Activated CD4-positive, CD25-positive, alpha-beta regulatory T cell treated with anti-CD3 and anti-CD28 coated beads, Interleukin-2, amount 50 U/mL, for 72 hours (primary cell): Measurements from ENCODE around the gene HS3ST1.
A peak's percentile ranks its signal among the peaks of the same experiment; 100 is the strongest.

ENCODE experiments used
- DNase-seq: peaks from one replicate; pipeline ENCODE4 v3.0.0; 2021

The HS3ST1 gene

GRCh38 chr4:11428231-11428898 is at the start of gene HS3ST1:
TSS of gene HS3ST1 (minus strand) at chr4:11428894. CDS start at chr4:11400005, 28,889 bp downstream.
- no peak for DNase-seq

- DNase-seq: no peak
Observed at GRCh38 chr4:11475871-11476270, 47.2 kb upstream of the HS3ST1 start.

DNA sequence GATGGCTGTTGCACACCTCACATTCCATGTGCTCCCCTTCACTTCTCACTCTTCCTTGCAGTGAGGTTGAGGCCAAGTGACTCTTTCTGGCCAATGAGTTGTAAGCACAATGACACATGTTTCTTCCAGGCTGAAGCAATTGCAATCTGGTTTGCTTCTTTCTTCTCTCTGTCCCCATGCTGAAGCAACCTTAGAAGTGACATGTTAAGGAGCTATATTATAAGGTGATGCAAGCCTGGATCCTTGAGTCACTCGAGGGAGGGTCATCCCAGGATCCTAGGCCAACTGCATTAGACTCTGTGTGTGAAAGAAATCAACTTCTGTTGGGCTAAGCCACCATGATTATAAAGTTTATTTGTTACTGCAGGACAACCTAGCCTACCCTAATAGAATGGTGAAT is 45.5 kb upstream of the HS3ST1 start:
- no peak for DNase-seq

GRCh38 chr4:11472535-11472934 is 43.8 kb upstream of the HS3ST1 start:
- no peak for DNase-seq

GRCh38 chr4:11471618-11472017 is 42.9 kb upstream of the HS3ST1 start:
- DNase-seq: peak; percentile 48

DNA sequence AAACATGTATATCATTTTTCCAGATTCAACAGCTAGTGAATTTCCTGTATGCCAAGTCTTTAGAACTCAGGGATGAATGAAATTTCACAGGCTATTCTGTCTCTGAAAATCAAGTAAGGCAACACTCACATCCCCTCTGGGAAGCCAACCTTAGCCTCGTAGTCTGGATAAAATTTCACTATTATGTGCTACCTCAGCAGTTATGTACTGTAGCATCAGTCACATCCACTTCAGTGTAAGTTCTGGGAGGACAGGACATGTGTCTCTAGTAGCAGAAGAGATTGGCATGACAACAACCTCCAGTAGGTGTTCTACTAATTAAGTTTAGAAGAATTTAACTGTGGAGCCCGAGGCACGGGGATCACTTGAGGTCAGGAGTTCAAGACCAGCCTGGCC is 42.4 kb upstream of the HS3ST1 start:
- no peak for DNase-seq

DNA sequence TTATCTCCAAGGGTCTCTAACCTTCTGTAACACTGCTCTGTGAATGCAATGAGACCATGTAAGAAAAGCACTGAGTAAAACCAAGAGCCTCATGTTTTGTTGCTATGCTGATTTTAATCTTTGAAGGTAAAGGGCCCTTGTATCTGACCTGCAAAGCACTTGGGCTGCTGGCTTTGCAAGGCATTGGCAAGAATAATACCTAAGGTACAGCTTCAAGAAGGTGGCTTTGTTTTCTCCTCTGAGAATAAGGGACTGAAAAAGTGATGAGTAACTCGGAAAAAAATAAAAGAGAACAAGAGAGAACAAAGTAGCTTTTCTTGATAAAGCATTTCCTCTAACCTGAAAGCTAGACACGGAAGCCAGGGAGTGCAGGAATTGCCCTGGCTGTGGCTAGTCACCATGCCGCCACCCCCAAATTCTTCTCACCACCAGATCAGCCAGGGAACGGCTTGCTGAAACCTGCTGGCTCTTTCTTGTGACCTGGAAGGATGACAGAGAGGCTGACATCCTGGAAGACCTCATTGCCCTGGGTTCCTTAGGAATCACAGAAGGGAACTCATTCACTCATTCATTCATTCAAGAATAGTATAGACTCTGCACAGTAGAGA is 41.8 kb upstream of the HS3ST1 start:
- no peak for DNase-seq

DNA sequence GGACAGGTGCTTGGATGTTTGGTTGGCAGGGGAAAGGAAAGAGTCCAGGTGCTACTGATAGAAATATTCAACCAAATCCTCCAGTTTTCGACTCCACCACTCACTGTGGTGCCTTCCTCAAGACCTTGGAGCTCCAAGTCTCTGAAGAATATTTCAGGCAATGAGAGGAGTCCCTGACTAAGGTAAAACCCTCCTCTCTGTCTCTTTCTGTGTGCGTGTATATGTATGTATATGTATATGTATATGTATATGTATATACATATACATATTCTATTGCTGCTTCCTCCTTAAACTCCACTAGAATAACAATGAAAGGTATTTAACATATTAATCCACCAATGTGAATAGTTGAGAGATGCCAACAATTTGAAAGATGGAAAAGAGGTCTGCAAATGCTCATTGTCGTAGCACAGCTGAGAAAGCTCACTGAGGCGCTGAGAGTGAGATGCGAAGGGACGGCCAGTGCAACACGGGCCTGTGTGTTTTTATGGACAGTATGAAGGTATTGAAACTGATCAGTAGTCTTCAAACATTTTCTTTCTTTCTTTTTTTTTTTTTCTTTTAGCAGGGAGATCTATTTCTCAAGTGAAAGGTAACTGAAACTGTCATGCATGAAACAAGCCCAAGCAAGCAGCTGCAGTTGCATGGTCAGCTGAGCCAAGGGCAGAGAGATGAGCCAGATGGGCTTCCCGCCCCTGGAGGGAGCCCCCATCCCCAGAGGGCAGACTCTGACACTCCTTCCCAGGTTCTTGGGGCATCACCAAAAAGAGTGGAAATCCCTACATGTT is 41.1 kb upstream of the HS3ST1 start:
- no peak for DNase-seq

- no peak for DNase-seq
Observed at GRCh38 chr4:11468901-11469300, 40.2 kb upstream of the HS3ST1 start.

DNA sequence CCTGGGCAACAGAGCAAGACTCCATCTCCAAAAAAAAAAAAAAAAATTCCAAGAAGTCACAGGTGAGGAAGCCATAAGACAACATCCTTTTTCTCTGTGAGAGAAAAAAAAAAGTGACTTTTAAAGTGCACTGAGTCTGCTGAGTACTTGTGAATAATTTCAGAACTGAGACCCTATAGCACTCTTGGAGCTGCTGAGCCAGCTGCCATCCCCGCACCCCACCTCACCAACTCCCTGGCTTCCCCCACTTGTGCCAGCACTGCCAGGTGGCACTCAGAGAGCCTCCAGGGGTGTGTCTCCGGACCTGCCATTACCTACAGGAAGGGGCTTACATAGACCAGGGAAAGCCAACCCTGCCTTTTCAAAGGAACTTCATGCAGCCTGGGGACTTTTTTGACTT is 39.2 kb upstream of the HS3ST1 start:
- no peak for DNase-seq

GRCh38 chr4:11463707-11464106 is 35.0 kb upstream of the HS3ST1 start:
- no peak for DNase-seq

DNA sequence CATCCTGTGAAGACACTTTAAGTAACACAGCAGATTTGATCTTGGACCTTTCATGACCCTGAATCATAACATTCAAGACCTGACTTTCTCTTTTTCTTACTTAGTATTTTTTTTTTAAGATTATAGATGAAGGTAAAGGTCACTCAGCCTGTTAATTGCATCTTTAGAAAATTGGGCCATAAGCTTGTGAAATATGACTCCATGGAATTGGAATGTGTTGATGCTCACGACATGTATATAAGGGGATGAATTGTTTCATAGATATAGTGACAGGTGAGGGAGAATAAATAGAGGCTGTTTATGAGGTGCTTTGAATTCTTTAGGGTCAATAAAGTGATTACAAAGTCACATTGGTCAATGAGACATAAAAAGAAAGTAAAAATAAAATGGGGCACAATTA is 27.7 kb upstream of the HS3ST1 start:
- DNase-seq: no peak

DNA sequence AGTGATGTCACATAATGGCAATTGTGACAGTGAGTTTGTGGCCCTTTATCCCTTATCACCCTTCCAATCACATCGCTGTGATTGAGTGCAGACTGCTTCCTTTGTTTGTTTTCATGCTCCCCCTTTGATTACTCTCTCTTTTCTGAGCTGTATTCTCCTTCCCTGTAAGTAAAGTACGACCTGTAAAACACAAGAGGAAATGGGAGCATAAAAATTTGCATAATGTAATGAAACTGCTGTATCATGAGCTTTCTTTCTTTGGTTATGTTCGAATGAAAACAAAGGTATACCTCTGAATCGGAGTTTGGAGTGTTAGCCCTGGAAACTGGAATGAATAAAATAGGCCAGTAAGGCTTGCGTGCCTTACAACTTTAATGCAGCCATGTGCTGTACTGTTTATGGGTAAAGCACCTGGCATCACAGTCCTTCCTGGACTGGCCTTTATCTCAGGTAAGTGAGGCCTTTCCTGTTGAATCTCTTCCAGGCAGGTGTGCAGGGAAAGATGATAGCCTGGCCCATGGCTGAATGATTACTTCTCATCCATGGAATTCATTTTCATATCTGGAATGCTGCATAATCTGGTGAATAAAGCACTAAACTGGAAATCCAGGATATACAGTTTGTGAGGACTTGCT is 26.6 kb upstream of the HS3ST1 start:
- DNase-seq: no peak

DNA sequence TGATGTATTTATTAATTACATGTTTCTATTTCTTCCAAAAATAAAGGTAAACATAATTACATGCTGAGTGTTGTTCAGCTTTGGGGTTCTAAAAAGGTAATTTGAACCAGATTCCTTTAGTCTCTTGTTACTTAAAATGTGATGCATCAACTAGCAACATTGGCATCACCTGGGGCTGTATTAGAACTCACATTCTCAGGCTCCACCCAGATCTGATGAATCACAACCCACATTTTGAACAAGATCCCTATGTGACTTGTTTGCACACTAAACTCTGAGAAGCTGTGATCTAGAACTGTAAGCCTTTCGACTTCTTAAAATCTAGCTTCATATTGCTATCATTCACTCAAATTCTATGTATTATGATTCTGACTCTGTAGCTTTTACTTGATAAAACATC is 23.0 kb upstream of the HS3ST1 start:
- no peak for DNase-seq

GRCh38 chr4:11446155-11446811 is 17.6 kb upstream of the HS3ST1 start:
- no peak for DNase-seq

GRCh38 chr4:11441194-11441556 is 12.5 kb upstream of the HS3ST1 start:
- DNase-seq: no peak

DNA sequence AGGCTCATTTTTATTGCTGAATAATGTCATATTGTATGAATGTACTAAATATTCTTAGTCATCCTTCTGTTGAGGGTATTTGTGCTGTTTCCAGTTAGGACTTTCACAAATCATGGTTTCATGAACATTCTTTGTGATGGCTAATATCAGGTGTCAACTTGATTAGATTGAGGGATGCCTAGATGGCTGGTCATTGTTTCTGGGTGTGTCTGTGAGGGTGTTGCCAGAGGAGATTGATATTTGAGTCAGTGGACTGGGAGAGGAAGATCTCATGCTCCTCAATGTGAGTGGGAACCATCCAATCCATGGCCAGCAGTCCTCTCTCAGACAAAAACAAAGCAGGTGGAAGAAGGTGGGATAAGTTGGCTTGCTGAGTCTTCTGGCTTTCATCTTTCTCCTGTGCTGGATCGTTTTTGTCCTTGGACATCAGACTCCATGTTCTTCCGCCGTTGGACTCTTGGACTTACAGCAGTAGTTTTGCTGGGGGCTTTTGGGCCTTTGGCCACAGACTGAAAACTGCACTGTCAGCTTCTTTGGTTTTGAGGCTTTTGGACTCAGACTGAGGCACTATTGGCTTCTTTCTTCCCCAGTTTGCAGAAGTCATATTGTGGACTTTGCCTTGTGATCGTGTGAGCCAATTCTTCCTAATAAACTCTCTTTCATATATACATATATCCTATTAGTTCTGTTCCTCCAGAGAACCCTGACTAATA is 11.9 kb upstream of the HS3ST1 start:
- no peak for DNase-seq

DNA sequence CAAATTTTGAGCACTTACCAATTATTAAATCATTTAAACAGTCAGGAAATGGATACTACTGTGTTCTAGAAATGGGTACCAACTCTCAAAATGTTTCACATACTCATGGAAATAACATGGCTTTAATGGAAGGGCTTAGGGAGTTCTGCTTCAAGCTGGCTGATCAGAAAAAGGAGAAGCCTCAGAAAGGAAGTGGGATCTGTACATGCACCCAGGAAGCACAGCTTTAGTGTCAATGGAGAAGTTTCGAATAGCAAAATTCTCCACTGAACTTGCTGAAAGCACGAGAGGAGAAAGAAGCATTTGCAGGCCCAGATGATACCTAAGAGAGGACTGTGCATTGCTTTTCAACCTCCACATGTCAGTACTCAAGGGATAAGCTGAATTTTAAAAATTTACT is 11.1 kb upstream of the HS3ST1 start:
- DNase-seq: no peak

DNA sequence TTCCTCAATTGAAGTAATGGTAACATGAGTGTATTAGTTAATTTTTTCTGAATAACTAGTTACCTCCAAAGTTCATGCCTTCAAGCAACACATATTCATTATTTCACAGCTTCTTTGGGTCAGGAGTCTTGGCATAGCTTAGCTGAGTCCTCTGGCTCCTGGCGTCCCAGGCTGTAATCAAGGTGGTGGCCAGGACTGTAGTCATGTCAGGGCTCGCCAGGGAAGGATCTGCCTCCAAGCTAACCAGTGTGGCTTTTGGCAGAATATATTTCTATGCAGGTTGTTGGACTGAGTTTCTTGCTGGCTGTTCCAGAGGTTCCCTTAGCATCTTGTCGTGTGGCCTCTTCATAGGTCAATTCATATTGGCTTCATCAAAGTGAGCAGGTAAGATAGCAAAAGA is 10.0 kb upstream of the HS3ST1 start:
- no peak for DNase-seq

- DNase-seq: no peak
Observed at GRCh38 chr4:11436673-11437072, 8.0 kb upstream of the HS3ST1 start.

DNA sequence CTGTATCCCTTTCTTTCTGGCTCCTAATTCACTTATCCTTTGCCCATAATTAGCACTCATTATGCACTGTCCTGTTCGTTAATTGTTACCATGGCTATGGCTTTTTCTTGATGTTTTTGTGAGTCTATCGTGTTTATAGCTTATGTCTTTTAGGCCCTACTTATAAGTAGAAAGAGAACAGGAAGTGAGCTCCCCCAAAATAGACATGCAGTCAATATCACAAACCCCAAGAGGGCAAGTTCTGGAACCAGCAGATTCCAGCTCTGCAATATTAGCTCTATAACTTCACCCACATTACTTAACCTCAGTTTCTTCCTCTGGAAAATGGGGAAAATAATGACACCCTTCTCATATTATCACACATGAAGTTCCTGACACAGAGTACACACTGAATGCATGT is 7.4 kb upstream of the HS3ST1 start:
- no peak for DNase-seq

DNA sequence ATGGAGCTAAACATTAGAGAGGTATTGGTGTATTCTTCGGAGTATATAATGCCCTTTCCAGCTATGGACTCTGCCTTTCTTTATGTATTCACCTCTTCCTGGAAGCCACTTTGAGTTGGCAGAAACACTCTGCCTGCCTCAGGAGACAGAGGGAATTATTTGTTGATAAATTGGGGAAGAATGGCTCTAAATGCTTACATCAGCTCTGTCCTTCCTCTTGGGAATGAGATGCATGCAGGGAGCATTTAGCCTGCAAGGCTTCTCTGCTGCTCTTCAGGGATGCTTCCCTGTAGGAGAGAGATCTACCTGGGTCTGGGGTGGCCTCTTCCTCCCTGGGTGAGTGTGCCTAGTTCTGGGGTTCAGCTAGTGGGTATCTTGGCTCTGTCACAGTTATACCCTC is 6.9 kb upstream of the HS3ST1 start:
- no peak for DNase-seq

DNA sequence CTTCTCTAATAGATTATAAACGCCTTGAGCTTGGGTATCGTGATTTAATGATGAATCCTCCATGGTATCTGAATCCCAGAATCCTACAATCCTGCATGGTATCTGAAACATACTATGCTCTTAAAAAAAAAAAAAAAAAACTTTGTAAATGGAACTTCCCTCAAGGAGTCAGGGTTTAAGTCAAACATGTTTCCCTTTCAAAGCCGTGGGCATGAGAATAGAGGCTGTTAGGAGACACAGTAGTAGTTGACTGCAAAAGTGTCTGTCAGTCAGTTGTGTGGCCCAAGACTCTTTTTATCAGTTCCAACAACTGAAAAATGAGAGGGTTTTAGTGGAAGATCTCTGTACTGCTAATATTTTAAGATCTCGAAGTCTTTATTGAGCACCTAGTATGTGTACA is 2.4 kb upstream of the HS3ST1 start:
- no peak for DNase-seq
